GM21786 (cell line): ENCODE measurements around the gene ELFN1.

ENCODE experiments used
- ATAC-seq: cut with Tn5 transposase; IDR thresholded peaks from one replicate; pipeline ENCODE4 v1.9.1; 2021; ENCODE audit not compliant: unreplicated experiment

The ELFN1 gene

GRCh38 chr7:1675036-1675671, 5.1 kb downstream of the ELFN1 start:
- no peak for ATAC-seq

- no peak for ATAC-seq
These were observed 5.8 kb downstream of the ELFN1 start for GRCh38 chr7:1675673-1676549.

- no peak for ATAC-seq
These were observed 6.5 kb downstream of the ELFN1 start for GRCh38 chr7:1676550-1677078.

DNA sequence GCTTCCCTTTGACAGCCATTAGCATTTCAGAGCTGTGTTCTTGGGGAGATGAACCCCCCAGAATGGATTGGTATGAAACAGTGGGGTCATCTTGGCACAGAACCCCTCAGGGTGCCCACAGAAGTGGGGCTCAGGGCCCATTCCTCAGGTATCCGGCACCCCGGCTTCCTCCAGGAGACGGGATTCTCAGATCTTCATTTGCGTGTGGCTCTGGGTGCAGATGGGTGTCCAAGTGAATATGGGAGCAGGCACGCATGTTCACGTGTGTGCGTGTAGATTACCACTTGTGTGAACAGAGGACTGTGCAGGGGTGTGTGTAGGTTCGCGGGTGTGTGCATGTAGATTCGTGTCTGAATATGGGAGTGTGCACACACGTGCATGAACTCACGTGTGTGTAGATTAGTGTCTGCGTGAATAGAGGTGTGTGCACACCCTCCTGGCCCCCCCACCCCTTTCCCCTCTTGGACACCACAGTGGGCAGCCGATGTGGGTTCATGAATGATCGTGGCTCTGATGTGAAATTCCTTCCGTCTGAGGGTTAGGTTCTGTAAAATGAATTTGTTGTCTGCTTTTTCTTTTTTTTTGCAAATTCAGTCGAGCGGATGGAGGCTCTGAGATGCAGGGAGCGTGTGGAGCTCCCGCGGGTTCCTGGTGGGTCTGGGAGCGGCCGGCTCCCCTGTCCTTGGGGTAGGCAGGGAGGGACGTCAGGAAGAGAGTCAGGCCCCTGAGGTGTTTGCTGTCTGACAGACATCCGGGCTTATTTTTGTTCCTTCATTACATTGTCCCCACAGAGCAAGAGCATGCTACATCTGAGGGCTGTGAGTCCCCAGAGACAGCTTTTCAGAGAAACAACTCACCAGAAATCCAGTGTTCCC, 7.4 kb downstream of the ELFN1 start:
- ATAC-seq = no peak

GRCh38 chr7:1678081-1678543, 8.0 kb downstream of the ELFN1 start:
- no peak for ATAC-seq

DNA sequence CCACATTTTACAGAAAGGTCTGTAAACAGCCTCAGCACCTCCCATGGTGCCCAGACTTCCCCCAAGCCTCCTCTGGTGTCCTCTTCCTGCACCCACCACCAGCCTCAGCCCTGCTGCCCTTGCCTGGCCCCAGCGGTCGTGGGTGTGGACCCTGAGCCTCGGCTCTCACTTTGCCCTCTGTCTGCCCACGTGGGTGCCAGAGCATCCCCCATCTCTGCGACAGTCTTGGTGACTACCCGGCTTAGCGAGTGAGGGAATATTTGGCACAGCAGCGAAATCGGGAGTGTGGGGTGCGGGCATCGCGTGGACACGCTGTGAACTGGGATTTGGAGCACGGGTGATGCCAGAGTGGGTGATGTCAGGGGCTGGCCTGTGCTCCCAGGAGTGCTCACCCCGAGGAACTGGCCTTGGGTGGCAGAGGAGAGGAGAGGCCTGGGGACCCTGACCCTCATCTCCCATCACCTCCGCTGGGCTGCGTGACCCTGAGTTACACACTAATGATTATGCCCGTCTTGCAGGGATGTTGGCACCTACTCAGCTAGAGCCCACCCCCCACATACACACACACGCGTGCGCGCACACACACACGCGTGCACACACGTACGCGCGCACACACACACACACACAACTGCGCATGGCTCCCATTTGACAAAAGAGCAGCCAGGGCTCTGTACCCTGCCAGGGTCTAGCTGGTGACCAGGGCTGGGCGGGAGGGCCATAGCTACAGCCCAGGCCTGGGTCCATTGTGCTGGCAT, 8.7 kb downstream of the ELFN1 start:
- no peak for ATAC-seq

GRCh38 chr7:1679326-1679965, 9.4 kb downstream of the ELFN1 start:
- no peak for ATAC-seq

GRCh38 chr7:1679966-1680730, 10.1 kb downstream of the ELFN1 start:
- ATAC-seq = no peak

DNA sequence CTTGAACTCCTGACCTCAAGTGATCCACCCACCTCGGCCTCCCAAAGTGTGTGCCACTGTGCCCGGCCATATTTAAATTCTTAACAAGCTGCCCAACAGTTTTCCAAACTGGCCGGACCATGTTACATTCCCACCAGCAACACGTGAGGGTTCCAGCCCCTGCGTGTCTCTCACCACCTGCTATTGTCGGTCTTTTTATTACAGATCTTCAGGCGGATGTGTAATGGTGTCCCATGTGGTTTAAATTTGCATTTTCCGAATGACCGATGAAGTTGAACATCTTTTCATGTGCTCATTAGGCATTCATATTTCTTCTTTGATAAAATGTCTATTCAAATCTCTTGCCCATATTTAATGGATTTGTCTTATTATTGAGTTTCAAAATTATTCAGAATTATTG, 11.5 kb downstream of the ELFN1 start:
- ATAC-seq = no peak

- ATAC-seq = no peak
These were observed 15.0 kb downstream of the ELFN1 start for GRCh38 chr7:1685000-1685624.

GRCh38 chr7:1688542-1688941, 18.5 kb downstream of the ELFN1 start:
- ATAC-seq = no peak

- no peak for ATAC-seq
These were observed 19.2 kb downstream of the ELFN1 start for GRCh38 chr7:1689311-1689710.

DNA sequence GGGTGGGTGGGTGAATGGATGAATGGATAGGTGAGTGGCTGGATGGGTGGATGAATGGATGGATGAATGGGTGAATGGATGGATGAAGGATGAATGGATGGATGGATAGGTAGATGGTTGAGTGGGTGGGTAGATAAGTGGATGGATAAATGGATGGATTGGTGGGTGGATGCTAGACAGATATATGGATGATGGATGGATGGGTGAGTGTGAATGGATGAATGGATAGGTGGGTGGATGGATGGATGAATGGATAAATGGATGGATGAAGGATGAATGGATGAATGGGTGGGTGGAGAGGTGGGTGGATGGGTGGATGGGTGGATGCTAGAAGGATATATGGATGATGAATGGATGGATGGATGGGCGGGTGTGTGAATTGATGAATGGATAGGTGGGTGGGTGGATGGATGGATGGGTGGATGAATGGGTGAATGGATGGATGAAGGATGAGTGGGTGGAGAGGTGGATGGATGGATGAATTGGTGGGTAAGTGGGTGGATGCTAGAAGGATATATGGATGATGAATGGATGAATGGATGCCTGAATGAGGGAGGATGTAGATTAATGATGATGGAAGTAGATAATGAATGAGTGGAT, 20.4 kb downstream of the ELFN1 start:
- ATAC-seq = no peak

GRCh38 chr7:1691096-1691495, 21.0 kb downstream of the ELFN1 start:
- no peak for ATAC-seq

GRCh38 chr7:1691601-1692514, 21.8 kb downstream of the ELFN1 start:
- ATAC-seq = no peak

GRCh38 chr7:1692515-1693418, 22.7 kb downstream of the ELFN1 start:
- ATAC-seq = no peak
